Measurements from ENCODE around the gene NHLH1. TPM values are rescaled to one million over a fixed set of nuclear protein-coding genes. Genes with fewer than 3 reads are reported as not detected.

NHLH1 gene
- total RNA-seq, 1 experiment from 2014 or later: 0.43 TPM

DNA sequence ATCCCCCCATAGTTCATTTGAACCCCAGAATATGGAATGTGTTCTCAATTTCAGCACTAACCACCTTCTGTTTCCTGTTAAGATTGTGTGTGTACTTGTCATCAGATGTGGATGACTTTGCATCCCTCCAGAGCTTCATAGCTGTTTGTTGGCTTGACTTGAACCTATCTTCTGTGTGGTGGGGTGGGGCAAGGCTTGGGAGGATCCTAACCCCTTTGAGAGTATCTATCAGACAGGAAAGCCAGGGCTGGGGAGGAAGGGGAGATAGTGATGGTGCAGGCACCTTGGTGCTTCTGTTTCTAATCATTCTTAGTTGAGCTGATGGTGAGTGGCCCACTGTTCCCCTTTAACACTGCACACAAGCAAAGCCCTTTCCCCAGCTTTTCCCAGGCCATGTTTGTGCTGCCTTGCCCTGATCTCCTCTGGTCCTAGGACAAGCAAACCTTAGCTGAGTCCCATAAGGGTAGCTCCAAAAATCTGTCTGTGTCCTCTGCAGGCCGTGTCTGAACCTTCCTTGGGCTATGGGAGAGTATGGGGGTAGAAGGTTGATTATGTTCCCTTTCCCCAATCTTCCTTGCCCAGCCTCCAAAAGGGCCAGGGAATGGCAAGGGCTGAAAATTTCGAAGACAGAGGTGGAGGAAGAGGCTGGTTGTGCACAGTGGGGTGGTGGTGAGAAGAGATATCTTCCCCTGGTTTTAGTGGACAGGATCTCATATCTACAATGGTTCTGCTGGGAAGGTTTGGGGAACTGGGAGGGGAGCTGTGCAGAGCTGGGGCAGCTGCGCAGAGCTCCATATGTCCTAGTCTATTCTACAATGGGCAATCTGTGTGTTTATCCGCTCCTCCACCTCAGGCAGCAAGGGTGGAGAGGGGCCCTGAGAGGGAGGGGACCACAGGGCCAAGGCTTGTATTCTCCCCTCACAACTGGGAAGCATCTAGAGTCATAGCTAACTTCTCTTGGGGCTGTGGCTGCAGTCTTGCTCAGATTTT is 1.4 kb downstream of the NHLH1 start:
- TF ChIP-seq, protein P1, sequence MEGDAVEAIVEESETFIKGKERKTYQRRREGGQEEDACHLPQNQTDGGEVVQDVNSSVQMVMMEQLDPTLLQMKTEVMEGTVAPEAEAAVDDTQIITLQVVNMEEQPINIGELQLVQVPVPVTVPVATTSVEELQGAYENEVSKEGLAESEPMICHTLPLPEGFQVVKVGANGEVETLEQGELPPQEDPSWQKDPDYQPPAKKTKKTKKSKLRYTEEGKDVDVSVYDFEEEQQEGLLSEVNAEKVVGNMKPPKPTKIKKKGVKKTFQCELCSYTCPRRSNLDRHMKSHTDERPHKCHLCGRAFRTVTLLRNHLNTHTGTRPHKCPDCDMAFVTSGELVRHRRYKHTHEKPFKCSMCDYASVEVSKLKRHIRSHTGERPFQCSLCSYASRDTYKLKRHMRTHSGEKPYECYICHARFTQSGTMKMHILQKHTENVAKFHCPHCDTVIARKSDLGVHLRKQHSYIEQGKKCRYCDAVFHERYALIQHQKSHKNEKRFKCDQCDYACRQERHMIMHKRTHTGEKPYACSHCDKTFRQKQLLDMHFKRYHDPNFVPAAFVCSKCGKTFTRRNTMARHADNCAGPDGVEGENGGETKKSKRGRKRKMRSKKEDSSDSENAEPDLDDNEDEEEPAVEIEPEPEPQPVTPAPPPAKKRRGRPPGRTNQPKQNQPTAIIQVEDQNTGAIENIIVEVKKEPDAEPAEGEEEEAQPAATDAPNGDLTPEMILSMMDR (conservative IDR thresholded peaks at IDR 0.05; ENCODE audit: low read depth, low read length): no peak
- TF ChIP-seq EZH2 (IDR thresholded peaks at IDR 0.05; ENCODE audit: borderline replicate concordance, low read depth, low read length, poor library complexity, severe bottlenecking): no peak
- DNase-seq (ENCODE audit: low spot score): no peak
- Histone ChIP-seq H3K4me1 (ENCODE audit: insufficient read depth, low read length, poor library complexity, severe bottlenecking) (peaks cover 7% of the 10 kb centered on the region), H3K4me3 (ENCODE audit: low read depth, low read length, poor library complexity, severe bottlenecking) (no peak overlapping the region), H3K27ac (ENCODE audit: low read depth, low read length, poor library complexity, severe bottlenecking) (no peak overlapping the region), H3K27me3 (replicated peaks; ENCODE audit: insufficient read depth, low read depth, low read length, poor library complexity) (no peaks in the 10 kb centered on the region), H3K36me3 (ENCODE audit: insufficient read depth, low read length, poor library complexity, severe bottlenecking) (no peaks in the 10 kb centered on the region), H3K9me3 (ENCODE audit: low read depth, low read length, poor library complexity, severe bottlenecking) (no peaks in the 10 kb centered on the region)
- POLR2A ChIA-PET (ENCODE audit: low non-redundant PET): interaction anchor here (0.5 kb wide), 1 partner anchor 462 kb away, joined by 5 read pairs; no protein-coding TSS in a partner anchor
- intact Hi-C loops (cut with micrococcal nuclease; ENCODE audit: unreplicated experiment): no loop called here
- no TSS peak for BruUV-seq (replicated peaks)
- CTCF ChIA-PET: no interaction called here

DNA sequence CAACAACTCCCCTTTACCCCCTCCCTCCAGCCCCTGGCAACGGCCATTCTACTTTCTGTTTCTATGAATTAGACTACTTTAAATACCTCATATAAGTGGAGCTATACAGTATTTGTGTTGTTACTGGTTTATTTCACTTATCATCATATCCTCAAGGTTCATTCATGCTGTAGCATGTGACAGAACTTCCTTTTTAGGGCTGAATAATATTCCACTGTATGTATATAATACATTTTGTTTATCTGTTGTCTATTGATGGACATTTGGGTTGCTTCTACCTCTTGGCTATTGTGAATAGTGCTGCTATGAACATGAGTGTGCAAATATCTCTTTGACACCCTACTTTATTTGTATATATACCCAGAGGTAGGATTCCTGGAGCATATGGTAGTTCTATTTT is 2.2 kb downstream of the NHLH1 start:
- CTCF ChIA-PET: no interaction called here
- no peak overlapping the region for H3K27ac ChIP-seq (ENCODE audit: low read depth, low read length, poor library complexity, severe bottlenecking)
- H3K4me3 ChIP-seq (ENCODE audit: low read depth, low read length, poor library complexity, severe bottlenecking): no peak overlapping the region
- no TSS peak for BruUV-seq (replicated peaks)
- TF ChIP-seq, protein P1 (conservative IDR thresholded peaks at IDR 0.05; ENCODE audit: low read depth, low read length): no peak
- TF ChIP-seq EZH2 (IDR thresholded peaks at IDR 0.05; ENCODE audit: borderline replicate concordance, low read depth, low read length, poor library complexity, severe bottlenecking): no peak
- POLR2A ChIA-PET (ENCODE audit: low non-redundant PET): no interaction called here
- no peaks in the 10 kb centered on the region for H3K27me3 ChIP-seq (replicated peaks; ENCODE audit: insufficient read depth, low read depth, low read length, poor library complexity)
- H3K4me1 ChIP-seq (ENCODE audit: insufficient read depth, low read length, poor library complexity, severe bottlenecking): peaks cover 7% of the 10 kb centered on the region
- intact Hi-C loops (cut with micrococcal nuclease; ENCODE audit: unreplicated experiment): no loop called here
- no peaks in the 10 kb centered on the region for H3K9me3 ChIP-seq (ENCODE audit: low read depth, low read length, poor library complexity, severe bottlenecking)
- DNase-seq (ENCODE audit: low spot score): no peak
- H3K36me3 ChIP-seq (ENCODE audit: insufficient read depth, low read length, poor library complexity, severe bottlenecking): no peaks in the 10 kb centered on the region

DNA sequence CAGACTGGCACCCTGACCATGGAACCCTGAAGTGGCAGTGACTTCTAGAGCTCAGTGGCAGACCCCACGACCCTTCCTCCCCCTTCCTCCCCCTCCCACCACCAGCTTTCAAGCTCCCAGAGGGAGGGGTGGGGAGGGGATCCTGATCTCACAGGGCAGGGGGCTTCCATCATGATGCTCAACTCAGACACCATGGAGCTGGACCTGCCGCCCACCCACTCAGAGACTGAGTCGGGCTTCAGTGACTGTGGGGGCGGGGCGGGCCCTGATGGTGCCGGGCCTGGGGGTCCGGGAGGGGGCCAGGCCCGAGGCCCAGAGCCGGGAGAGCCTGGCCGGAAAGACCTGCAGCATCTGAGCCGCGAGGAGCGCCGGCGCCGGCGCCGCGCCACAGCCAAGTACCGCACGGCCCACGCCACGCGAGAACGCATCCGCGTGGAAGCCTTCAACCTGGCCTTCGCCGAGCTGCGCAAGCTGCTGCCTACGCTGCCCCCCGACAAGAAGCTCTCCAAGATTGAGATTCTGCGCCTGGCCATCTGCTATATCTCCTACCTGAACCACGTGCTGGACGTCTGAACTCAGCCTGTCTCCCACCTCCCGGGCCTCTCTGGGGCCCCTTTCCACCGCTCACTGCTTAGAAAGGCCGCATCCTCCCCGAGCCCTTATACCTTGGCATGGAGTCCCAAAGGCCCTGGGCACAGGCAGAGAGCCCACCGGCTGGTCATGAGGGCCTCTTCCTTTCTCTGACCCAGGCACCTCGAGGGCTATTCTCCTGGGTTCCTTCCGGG is 3.9 kb downstream of the NHLH1 start:
- no peaks in the 10 kb centered on the region for H3K9me3 ChIP-seq (ENCODE audit: low read depth, low read length, poor library complexity, severe bottlenecking)
- no peak for DNase-seq (ENCODE audit: low spot score)
- H3K27ac ChIP-seq (ENCODE audit: low read depth, low read length, poor library complexity, severe bottlenecking): no peak overlapping the region
- intact Hi-C loops (cut with micrococcal nuclease; ENCODE audit: unreplicated experiment): no loop called here
- H3K4me3 ChIP-seq (ENCODE audit: low read depth, low read length, poor library complexity, severe bottlenecking): no peak overlapping the region
- H3K27me3 ChIP-seq (replicated peaks; ENCODE audit: insufficient read depth, low read depth, low read length, poor library complexity): no peaks in the 10 kb centered on the region
- H3K36me3 ChIP-seq (ENCODE audit: insufficient read depth, low read length, poor library complexity, severe bottlenecking): no peaks in the 10 kb centered on the region
- TF ChIP-seq, protein P1 (conservative IDR thresholded peaks at IDR 0.05; ENCODE audit: low read depth, low read length): no peak
- ChIA-PET CTCF (interaction anchor here (0.7 kb wide), 1 partner anchor 10 kb away, joined by 3 read pairs; no protein-coding TSS in a partner anchor), POLR2A (ENCODE audit: low non-redundant PET) (no interaction called here)
- peaks cover 20% of the 10 kb centered on the region for H3K4me1 ChIP-seq (ENCODE audit: insufficient read depth, low read length, poor library complexity, severe bottlenecking)
- BruUV-seq (replicated peaks): no TSS peak
